IPS-NIHi11 (cell line): ENCODE results near the gene KAZN.

Experiments used
- DNase-seq: peaks from one replicate; pipeline ENCODE4 v3.0.0; 2012; ENCODE audit warnings: mixed read lengths, low spot score

The KAZN gene

GRCh38 chr1:14934867-14935266, 336.4 kb downstream of the KAZN start:
- no peak for DNase-seq

- no peak for DNase-seq
Measured at GRCh38 chr1:14936815-14937214, 338.3 kb downstream of the KAZN start.

- DNase-seq = no peak
Measured at GRCh38 chr1:14937288-14937949, 338.9 kb downstream of the KAZN start.

DNA sequence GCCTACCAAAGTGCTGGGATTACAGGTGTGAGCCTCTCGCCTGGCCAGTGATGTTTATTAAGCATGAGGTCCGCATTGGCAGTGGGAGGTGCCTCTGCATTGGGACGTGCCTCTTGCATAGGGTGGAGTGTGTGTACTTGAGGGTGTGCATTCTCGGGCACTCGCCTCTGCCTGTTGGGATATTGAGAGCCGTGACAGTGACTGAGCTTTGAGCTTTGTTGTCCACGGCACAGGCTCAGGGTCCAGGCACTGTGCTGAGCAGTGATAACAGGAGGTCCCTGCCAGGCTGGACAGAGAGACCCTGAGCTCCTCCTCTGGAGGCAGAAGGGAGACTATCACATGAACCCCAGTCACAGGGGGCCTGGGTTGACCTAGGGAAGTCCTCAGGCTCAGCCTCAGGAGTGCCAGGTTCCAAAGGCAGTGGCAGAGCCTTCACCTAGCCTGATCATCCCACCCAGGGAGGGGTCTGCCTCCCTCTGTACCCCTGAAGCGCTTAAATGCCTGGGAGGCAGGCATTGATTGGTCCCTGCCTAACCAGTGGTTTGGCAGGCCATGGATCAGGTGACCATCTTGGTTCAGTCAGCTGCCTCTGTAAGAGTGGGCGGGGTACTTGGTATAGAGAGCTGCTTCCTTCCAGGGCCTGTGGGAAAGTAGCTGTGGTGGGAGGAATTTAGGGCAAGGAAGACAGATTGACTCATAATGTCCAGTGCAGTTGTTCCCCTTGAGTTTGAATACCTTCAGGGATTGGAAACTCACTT, 341.2 kb downstream of the KAZN start:
- DNase-seq = peak; percentile 54

- DNase-seq = no peak
Measured at GRCh38 chr1:14940285-14940870, 341.9 kb downstream of the KAZN start.

DNA sequence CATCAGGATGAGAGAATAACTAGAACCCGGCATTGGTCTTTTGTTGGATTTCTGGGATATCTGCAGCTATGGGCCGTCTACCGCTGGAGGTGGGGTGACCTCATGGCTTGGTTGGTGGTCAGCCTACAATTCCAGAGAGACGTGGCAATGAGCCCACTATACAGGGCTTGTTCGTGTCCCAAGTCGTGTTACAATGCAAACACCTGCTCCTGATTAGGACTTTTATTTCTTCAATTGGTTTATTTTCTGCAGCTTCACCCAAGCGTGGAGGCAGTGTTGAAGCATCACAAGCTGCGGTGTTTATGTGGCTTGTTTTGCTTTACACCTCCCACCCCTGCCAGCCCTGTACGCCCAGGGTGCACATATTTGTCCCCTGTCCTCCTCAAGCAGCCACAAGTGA, 343.4 kb downstream of the KAZN start:
- DNase-seq = no peak

DNA sequence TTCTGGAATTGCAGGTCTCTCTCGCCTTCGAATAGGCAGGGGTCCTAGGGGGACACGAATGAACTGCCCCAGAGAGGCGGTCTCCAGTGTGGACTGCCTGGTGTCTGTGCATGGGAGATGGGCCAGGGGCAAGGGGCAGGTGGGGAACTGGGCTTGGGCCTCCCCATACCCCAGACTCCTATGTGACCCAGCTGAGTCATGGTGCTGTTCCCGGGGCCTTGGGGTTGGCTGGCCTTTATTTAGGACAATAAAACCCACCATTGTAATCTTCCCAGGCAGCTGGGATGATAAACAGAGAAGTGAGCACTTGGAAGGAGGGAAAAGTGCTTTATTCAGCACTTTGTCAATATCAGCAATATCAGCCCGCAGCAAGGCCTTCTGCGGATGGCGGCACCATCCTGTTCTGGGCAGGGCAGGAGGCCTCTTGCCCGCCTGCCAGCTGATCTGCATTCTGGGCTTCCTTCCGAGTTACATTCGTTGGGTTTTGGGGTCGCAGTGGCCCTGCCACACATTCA, 346.0 kb downstream of the KAZN start:
- DNase-seq = no peak

- peak; percentile 53 for DNase-seq
Measured at GRCh38 chr1:14945132-14946010, 346.9 kb downstream of the KAZN start.

DNA sequence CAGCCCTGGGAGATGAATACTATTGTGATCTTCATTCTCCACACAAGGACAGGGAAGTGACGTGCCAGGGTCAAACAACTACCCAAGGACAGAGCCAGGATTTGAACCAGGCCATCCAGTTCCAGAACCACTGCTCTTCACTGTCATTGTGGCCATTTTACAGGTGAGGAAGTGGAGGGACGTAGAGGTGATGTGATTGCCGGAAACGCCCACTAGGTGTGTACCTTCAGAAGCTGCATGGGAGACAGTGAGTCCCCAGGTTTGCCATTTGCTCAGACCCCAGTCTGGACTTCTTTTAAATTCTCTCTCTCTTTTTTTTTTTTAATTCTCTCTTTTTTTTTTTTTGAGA, 347.5 kb downstream of the KAZN start:
- no peak for DNase-seq

DNA sequence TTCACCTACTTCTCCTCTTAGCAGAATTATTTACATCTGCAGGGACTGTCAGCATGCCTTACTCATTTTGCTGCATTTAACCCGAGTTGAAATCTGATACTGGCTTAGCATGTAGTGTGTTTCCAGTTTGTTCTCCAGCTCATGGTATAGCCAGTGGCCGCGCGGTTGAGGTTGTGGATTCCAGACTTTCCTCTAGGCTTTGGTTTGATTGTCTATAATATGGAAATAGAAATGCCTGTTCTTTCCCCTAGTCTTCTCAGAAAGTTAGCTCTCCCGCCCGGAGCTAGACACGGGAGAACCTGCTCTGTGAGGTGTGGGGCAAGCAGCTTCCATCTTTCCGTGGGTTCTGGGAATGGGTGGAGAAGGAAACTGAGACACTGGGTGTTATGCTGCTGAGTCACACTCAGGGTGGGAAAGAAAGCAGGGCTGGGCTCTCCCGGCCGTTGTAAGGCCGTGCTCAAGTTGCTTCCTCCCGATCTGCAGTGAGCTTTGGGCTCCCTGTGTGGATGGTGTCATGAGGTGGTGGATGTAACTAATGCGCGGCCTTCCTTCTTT, 348.3 kb downstream of the KAZN start:
- no peak for DNase-seq

DNA sequence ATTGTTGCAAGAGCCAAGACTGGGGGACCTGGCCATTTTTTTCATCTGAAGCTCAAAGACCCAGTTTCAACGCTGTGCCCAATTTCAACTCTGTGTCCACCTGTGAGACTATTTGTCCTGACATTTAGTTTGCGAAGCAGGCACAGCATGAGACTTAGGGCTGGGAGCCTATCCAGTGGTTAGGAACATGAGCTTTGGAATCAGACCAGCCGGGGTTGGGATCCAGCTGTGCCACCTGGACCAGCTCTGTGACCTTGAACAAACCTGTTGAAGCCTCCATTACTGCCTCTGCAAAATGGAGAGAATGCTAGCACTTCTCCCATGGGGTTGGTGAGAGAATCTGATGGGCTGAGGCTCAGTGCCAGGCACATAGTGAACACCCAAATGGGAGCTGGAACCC, 348.9 kb downstream of the KAZN start:
- no peak for DNase-seq

DNA sequence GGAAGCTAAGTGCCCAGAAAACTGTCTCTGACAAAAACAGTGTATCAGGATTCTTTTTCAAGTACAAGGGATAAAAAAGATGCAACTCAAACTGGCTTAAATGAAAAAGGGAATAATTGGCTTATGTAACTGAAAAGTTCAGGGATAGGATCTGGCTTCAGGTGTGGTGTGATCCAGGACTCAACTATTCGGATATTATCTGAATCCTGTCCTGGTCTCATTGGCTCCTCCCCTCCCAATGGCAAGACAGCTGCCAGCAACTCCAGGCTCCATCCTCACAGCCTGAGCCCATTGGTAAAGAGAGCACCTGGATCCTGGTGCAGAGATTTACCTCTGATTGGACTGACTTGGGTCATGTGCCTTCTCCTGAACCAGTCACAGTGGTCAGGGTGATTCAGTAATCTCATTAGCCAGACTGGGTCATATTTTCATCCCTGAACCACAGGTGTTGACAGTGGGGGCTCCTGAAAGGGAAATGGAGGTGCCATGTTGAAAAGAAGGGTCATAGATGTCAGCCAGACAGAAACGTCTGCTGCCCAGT, 349.7 kb downstream of the KAZN start:
- no peak for DNase-seq

DNA sequence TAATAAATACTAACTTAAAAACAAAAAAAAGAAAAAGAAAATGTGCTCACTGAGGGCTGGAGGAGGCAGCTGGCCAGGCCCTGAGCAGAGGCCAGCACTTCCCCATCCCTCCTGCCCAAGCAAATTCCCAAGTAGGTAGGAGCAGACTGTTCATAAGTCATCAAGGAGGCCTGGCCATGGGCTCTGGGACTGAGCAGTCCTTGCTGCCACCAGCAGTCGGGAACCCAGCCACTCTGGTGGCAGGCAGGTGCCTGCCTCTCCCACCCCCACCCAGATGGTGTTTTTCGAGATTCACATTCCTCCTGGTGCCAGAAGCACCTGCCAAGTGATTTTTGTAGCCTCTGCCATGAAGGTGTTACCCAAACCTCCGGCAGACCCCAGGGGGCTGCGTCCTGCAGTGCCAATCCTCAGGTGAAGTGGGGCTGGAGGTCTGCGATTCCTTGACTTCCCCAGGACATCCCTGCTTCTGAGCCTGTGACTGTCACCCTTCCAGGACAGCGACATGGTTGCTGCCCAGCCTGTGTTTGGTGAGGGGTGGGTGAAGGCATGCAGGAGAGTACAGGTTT, 350.9 kb downstream of the KAZN start:
- DNase-seq = no peak

- DNase-seq = peak; percentile 49
Measured at GRCh38 chr1:14949836-14950713, 351.6 kb downstream of the KAZN start.

DNA sequence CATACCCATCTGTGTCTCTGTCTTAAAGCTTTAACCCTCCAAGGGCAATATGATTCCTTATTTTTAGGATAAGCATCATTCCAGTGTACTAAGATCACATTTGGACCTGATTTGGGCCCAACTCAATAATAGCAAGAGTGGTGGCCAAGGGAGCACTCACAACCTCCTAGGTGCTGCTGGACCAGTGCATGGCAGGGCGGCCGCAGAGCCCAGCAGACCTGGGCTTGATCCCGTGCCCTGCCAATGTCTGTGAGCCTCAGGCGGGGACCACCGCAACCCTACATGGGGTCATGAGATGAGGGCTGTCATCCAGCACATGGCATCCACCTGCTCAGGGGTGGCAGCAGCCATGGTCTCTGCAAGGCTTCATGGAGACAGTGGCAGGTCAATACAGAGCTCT, 353.3 kb downstream of the KAZN start:
- DNase-seq = no peak

DNA sequence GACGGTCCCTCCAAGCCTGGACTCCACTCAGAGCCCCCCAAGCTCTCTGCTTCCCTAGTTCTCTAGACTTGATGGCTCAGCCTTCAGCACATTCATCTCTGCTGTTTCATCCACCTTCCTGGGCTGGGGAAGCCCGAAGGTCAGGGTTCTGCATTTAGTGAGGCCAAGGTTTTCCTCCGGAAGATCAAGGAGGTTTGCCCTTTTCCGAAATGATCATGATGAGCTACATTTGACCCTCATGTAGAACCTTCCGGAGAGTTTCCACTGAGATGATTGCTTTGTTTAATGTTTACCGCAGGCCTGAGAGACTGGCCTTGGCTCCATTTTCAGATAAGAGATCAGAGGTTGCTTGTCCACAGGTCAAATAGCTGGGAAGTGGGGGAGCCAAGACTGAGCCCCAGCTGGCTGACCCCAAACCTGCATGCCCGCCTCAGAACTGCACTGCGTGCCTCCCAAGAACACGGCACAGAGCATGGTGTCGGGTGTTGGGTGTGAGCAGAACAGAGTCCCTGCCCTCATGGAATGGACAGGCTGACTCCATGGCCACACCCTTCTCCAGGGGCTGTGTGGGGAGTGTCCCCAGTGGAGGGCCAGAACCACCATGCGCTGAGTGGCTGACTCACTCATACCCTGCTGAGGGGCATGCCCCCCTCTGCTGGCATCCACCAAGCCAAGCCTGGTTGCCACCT, 354.3 kb downstream of the KAZN start:
- DNase-seq = no peak

GRCh38 chr1:14954210-14954609, 355.7 kb downstream of the KAZN start:
- no peak for DNase-seq

DNA sequence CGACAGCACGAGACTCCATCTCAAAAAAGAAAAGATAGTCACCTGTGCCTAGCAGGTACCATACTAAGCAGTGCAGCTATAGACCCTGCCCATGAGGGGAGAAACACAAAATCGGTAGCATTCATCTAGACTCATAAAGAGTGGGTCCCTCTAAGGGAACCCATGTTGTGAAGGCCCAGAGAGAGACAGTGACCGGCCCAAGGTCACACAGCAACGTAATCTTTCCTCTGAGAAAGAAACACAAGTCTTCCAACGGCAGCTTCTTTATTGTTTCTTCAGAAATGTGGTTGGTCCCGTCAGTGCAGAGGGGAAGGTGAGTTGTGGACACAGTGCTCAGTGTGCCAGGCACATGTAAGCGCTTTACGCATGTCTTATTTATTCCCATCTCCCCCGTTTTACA, 356.4 kb downstream of the KAZN start:
- DNase-seq = no peak

DNA sequence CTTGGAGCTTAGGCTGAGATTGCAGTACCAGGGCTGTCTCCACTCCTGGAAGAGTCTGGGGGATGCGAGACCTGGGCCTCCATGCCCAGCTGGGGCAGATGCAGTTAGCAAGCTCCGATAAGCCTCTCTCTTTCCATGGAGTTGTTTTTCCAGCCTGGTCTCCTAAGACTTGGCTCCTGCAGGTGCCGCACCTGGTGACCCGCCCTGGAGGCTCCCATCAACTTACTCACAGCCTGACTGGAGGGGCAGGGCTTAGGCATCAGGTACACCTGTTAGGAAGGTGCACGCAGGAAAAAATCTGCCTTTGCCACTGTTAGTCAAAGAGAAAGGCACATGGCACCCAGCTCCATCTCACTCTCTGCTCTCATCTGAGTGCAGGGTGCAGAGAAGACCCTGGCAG, 356.9 kb downstream of the KAZN start:
- no peak for DNase-seq

- DNase-seq = no peak
Measured at GRCh38 chr1:14955976-14956375, 357.5 kb downstream of the KAZN start.
